Erythroblast (primary cell): Measurements from ENCODE around the gene BCAP31.
"Not testable (repeated sequence)": the region's sequence is repeated elsewhere in the genome, so short reads cannot be mapped to it uniquely, and the experiment has no call there.

Experiments used
- DNase-seq, 2 experiments: peaks; one replicate each; lab custom pipeline; 2025; lab: John Stamatoyannopoulos, UW
- GATA1 ChIP-seq: IDR thresholded peaks from 2 replicates; pipeline ENCODE4 v1.6.1; 2011; ENCODE audit warnings: low read depth, mild to moderate bottlenecking, control low read depth, low read length, moderate library complexity
- POLR2A ChIP-seq: IDR thresholded peaks from 2 replicates; pipeline ENCODE4 v1.6.1; 2011; ENCODE audit warnings: mild to moderate bottlenecking, low read length

BCAP31 gene

DNA sequence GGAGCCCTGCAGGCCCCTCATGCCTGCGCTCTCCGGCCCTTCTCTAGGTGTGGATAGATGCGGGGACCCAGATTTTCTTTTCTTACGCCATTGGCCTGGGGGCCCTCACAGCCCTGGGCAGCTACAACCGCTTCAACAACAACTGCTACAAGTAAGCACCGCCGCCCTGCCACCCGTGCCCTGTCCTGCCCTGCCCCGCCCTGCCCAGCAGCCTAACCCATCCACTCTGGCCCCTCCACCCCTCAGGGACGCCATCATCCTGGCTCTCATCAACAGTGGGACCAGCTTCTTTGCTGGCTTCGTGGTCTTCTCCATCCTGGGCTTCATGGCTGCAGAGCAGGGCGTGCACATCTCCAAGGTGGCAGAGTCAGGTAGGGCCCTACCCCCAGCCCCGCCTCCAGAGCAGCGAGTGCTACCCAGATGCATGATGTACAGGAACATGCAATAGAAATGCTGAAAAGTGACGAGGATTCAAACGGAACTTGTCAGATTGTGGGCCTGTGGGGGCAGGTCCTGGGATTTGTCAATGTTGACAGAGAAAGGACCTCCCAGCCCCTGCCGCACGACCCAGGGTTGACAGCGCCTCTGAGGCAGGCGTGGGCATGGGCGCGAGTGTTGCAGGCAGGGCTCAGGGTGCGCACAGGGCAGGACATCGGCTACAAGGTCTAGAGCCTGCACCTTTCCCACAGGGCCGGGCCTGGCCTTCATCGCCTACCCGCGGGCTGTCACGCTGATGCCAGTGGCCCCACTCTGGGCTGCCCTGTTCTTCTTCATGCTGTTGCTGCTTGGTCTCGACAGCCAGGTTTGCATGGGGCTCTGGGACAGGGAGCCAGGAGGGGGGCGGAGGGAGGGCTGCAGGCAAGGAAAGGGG, 30.7 kb downstream of the BCAP31 start:
- TF ChIP-seq POLR2A (no peak), GATA1 (no peak)
- DNase-seq: no peak

- DNase-seq: no peak
- TF ChIP-seq GATA1: no peak
- TF ChIP-seq POLR2A: no peak
These were observed 31.5 kb downstream of the BCAP31 start for GRCh38 chrX:153692611-153693156.

- TF ChIP-seq GATA1: no peak
- no peak for TF ChIP-seq POLR2A
- DNase-seq: no peak
These were observed 32.2 kb downstream of the BCAP31 start for GRCh38 chrX:153692003-153692402.

DNA sequence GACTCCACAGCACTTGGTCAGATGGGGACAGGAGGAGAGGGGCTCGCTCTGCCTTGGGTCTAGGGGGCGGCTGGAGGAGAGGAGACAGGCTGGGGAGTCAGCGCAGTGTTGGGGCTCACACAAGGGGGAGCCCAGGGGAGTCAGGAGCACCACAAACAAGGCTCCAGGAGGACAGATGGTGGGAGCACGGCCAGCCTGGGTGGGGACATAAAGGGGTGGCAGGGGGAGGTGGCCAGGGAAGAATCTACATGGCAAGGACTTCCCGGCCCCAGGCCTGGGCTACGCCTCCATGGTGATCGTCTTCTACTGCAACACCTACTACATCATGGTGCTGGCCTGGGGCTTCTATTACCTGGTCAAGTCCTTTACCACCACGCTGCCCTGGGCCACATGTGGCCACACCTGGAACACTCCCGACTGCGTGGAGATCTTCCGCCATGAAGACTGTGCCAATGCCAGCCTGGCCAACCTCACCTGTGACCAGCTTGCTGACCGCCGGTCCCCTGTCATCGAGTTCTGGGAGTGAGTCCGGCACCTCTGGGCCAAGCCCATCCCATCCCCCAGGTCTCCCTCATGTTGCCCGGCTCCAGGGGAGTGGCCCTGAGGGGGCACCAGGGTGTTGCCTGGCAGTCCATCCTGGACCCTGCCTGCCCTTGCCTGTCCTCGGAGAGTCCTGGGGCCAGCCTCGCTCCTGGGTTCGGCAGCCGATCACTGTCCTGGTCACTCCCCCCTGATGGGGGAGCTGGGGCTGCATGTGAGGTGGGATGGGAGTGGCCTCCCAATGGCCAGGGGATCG, 33.0 kb downstream of the BCAP31 start:
- not testable (repeated sequence) for DNase-seq

DNA sequence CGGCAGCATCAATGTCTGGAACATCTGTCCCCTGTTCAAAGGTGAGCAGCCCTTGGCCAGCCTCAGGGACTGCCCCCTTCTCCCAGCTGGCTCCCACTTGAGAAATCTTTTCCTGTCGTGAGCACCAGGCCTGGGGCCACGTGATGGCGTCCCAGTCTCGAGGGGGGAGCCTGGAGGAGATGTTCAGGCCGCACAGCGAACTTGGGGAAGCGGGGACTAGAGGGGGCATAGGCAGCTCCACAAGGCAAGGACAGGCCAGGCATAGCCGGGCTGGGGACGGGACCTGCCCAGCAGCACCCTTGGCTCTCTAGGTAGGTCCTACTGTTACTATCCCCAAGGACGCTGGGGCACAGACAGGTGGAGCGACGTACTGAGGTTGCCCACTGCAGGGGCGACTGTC, 33.7 kb downstream of the BCAP31 start:
- DNase-seq: no peak
- TF ChIP-seq GATA1 (no peak), POLR2A (no peak)

- TF ChIP-seq POLR2A: peak; percentile 58
- no peak for TF ChIP-seq GATA1
- peak; percentile 84 to 89 for DNase-seq
These were observed 34.3 kb downstream of the BCAP31 start for GRCh38 chrX:153689654-153690465.

DNA sequence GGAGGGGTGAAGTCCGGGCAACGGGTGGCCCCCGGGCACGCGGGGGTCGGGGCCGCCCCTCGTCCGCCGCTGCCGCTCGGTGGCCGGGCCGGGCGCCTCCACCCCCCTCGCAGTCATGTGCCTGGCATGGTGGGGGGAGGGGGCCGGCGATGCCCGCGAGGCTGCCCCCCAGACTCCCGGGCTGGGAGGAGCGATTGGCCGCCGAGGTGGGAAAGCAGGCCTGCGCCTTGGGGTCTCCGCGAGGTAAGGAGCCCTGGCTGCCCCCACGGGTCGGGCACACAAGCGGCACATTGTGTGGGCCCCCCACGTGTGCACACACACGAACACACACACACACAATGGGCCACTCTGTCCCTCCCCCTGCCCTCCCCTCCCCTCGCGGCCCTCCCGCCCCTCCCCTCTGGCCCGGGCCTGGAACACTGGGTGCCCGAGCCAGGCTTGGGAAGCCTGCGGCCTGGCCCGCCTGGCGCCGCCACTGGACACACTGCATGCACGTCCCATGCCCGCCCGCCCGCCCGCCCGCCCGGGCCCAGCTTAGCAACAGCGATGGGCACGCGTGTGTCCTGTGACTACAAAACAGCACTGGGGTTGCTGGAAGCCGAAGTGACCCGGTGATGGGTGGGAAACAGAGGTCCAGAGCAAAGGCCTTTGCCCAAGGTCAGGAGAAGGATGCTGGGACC, 35.1 kb downstream of the BCAP31 start:
- DNase-seq: peak; percentile 54 to 64
- TF ChIP-seq POLR2A: no peak
- no peak for TF ChIP-seq GATA1

DNA sequence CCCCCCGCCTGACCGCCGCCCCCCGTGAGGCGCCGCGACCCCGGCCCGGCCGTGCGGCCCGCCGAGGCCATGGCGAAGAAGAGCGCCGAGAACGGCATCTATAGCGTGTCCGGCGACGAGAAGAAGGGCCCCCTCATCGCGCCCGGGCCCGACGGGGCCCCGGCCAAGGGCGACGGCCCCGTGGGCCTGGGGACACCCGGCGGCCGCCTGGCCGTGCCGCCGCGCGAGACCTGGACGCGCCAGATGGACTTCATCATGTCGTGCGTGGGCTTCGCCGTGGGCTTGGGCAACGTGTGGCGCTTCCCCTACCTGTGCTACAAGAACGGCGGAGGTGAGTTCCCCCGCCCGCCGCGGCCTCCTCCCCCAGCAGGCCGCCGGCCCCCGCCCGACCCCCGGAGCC, 35.7 kb downstream of the BCAP31 start:
- TF ChIP-seq POLR2A: no peak
- no peak for TF ChIP-seq GATA1
- DNase-seq: peak; percentile 45 to 64

GRCh38 chrX:153688071-153688470, 36.1 kb downstream of the BCAP31 start:
- peak; percentile 48 to 65 for DNase-seq
- TF ChIP-seq GATA1 (no peak), POLR2A (no peak)

GRCh38 chrX:153687121-153688039, 36.8 kb downstream of the BCAP31 start, which contains the start of gene SLC6A8:
Gene SLC6A8, plus strand, starts transcription at chrX:153687926. Its CDS starts 649 bp downstream, at chrX:153688575.
- peak; percentile 77 to 88 for DNase-seq
- TF ChIP-seq POLR2A (no peak), GATA1 (no peak)

DNA sequence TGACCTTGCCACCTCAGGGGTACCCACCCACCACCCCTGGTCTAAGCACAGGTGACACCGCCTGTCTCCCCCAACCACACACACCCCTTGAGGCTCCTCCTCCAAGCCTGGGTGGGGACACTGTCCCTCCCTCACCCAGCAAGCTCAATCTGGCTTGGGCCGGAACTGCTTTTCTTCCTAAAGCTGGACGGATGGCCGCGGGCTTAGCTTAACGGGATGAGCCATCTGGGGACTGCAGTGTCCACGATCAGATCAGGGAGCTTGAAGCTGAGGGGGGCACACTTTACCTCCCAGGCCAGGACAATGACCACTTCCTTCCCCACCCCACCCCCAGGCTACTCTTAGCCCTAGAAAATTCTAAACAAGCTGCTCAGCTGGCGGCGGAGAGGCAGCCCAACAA, 37.5 kb downstream of the BCAP31 start:
- DNase-seq: no peak
- TF ChIP-seq POLR2A (no peak), GATA1 (no peak)
